Glutamatergic neuron (in vitro differentiated cells): ENCODE measurements around the gene DNAH7. TPM values are rescaled to one million over a fixed set of nuclear protein-coding genes. Genes with fewer than 3 reads are reported as not detected.

Experiments
- DNase-seq: peaks from one replicate; pipeline ENCODE4 v3.0.0; 2022
- H3K27ac Mint-ChIP-seq: one replicate; pipeline ENCODE4 v1.8.0; 2020; ENCODE audit warnings: mild to moderate bottlenecking, mixed read lengths, inconsistent platforms; ENCODE audit not compliant: unreplicated experiment
- H3K27me3 Mint-ChIP-seq: one replicate; pipeline ENCODE4 v1.8.0; 2020; ENCODE audit warnings: mild to moderate bottlenecking, moderate library complexity, mixed read lengths, inconsistent platforms; ENCODE audit not compliant: unreplicated experiment
- H3K36me3 Mint-ChIP-seq: one replicate; pipeline ENCODE4 v1.8.0; 2020; ENCODE audit warnings: mild to moderate bottlenecking, mixed read lengths, inconsistent platforms; ENCODE audit not compliant: unreplicated experiment
- H3K4me1 Mint-ChIP-seq: one replicate; pipeline ENCODE4 v1.8.0; 2020; ENCODE audit warnings: mild to moderate bottlenecking, low read depth, mixed read lengths, inconsistent platforms; ENCODE audit not compliant: unreplicated experiment
- H3K4me3 Mint-ChIP-seq: one replicate; pipeline ENCODE4 v1.8.0; 2020; ENCODE audit warnings: mild to moderate bottlenecking, mixed read lengths, inconsistent platforms; ENCODE audit not compliant: unreplicated experiment
- H3K9me3 Mint-ChIP-seq: one replicate; pipeline ENCODE4 v1.8.0; 2020; ENCODE audit warnings: mild to moderate bottlenecking, moderate library complexity, mixed read lengths, inconsistent platforms; ENCODE audit not compliant: unreplicated experiment
- total RNA-seq: library from RNA; stranded (reverse); fragmentation: NEBNext Ultra II Directional; extraction: Animal tissue kit (Norgen Biotek cat#: 25700); gene quantifications from one replicate; pipeline ENCODE4 v1.2.1, GENCODE V29; 2021; ENCODE audit not compliant: unreplicated experiment
- TF ChIP-seq, protein P1 (sequence below): fragments of 200-600 bp; sonication (generic); IDR thresholded peaks from one replicate; pipeline ENCODE4 v1.5.0; 2021; ENCODE audit not compliant: partially characterized antibody, unreplicated experiment

Gene DNAH7
- total RNA-seq, 1 donor from 2014 or later, result 0.56 TPM

DNA sequence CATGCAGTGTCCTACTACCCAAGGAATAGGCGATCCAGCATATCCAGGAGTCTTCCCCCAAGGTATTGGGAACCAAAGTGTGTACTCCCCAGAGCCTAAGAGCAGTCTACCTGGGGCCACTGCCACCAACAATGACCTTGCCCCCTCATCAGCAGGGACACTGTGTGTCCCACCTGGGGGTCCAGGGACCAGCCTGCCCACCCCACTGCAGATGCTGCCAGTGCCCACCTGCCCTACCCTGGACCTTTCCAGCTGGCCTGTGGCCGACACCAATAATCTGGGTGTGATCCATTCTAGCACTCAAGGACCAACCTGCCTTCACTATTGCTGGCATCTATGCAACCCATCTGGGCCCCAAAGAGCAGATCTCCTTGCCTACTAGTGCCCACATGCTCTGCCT lies 32.2 kb downstream of the DNAH7 start:
- Mint-ChIP-seq H3K4me3 (no peak overlapping the region), H3K27ac (no peak overlapping the region), H3K9me3 (peaks cover 3% of the 10 kb centered on the region), H3K4me1 (no peaks in the 10 kb centered on the region), H3K27me3 (no peaks in the 10 kb centered on the region), H3K36me3 (peaks cover 8% of the 10 kb centered on the region)
- TF ChIP-seq, protein P1, sequence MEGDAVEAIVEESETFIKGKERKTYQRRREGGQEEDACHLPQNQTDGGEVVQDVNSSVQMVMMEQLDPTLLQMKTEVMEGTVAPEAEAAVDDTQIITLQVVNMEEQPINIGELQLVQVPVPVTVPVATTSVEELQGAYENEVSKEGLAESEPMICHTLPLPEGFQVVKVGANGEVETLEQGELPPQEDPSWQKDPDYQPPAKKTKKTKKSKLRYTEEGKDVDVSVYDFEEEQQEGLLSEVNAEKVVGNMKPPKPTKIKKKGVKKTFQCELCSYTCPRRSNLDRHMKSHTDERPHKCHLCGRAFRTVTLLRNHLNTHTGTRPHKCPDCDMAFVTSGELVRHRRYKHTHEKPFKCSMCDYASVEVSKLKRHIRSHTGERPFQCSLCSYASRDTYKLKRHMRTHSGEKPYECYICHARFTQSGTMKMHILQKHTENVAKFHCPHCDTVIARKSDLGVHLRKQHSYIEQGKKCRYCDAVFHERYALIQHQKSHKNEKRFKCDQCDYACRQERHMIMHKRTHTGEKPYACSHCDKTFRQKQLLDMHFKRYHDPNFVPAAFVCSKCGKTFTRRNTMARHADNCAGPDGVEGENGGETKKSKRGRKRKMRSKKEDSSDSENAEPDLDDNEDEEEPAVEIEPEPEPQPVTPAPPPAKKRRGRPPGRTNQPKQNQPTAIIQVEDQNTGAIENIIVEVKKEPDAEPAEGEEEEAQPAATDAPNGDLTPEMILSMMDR, result no peak
- DNase-seq, result no peak

DNA sequence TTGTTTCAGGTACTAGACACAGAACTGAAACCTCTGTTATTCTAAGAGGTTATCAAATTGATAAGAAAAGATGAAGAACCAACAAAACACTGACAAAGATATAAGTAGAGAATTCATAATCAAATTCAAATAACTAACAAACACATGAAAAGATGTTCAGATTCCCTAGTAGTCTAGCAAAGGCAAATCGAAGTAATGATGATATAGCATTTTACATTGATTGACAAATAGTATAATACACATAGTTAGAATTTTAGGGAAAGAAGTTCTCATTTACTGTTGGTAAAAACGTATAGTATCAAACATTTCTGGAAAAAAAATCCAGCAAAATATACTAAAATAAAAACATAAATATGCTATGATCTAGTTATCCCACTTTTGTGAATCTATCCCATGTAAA lies 50.6 kb downstream of the DNAH7 start:
- H3K27me3 Mint-ChIP-seq, result peaks cover 2% of the 10 kb centered on the region
- no peak for DNase-seq
- no peaks in the 10 kb centered on the region for H3K36me3 Mint-ChIP-seq
- no peak overlapping the region for H3K27ac Mint-ChIP-seq
- no peaks in the 10 kb centered on the region for H3K4me1 Mint-ChIP-seq
- TF ChIP-seq, protein P1, result no peak
- no peaks in the 10 kb centered on the region for H3K9me3 Mint-ChIP-seq
- H3K4me3 Mint-ChIP-seq, result no peak overlapping the region

DNA sequence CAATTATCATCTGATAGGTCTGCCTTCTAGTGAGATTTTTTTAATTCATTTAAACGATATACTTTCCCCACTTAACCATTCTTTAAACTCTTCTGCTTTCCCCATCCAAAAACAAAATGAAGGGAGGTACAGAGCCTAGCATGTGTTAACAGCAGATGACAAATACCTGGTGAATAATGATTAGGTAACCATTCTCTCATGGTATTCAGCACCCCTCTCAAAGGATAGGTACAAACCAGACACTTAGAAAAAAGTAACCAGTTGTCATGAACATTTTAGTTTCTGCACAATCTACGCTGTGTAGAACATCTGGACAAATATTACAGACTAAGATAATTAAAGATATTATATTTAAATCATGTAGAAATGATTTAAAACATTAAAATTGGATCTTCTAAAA lies 56.3 kb downstream of the DNAH7 start:
- peaks cover 2% of the 10 kb centered on the region for H3K27me3 Mint-ChIP-seq
- H3K4me3 Mint-ChIP-seq, result no peak overlapping the region
- H3K9me3 Mint-ChIP-seq, result no peaks in the 10 kb centered on the region
- no peak overlapping the region for H3K27ac Mint-ChIP-seq
- no peaks in the 10 kb centered on the region for H3K4me1 Mint-ChIP-seq
- TF ChIP-seq, protein P1, result no peak
- peaks cover 5% of the 10 kb centered on the region for H3K36me3 Mint-ChIP-seq
- DNase-seq, result no peak

DNA sequence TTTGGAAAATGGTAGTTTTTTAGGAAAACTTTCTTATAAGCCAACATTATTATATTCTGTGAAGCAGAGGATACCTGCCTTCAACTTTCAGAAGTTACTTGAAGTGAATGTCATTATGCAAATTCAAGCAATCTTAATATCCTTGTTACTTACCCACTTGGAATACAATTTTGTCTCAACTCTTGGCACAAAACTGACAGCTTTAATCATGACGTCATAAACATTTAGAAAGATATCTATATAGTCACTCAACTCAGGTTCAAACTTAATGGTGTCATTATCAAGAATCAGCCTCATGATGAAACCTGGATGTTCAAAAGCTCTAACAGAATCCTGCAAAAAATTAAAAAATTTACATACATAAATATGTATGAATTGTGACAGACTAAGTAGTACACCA lies 68.1 kb downstream of the DNAH7 start:
- Mint-ChIP-seq H3K27ac (no peak overlapping the region), H3K9me3 (peaks cover 2% of the 10 kb centered on the region), H3K27me3 (no peaks in the 10 kb centered on the region), H3K4me1 (no peaks in the 10 kb centered on the region), H3K36me3 (no peaks in the 10 kb centered on the region), H3K4me3 (no peak overlapping the region)
- TF ChIP-seq, protein P1, result no peak
- no peak for DNase-seq

DNA sequence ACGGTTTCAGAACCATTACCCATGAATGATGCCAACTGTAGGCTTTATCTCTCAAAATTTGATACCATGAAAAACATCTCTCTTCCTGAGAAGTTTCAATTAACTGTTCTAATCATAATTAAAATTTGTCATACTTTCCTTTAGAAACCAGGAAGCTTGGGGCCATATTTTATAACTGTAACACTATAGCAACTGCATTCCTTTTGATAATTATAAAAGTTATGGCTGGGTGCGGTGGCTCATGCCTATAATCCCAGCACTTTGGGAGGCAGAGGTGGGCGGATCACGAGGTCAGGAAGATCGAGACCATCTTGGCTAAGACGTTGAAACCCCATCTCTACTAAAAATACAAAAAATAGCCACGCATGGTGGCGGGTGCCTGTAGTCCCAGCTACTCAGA lies 70.6 kb downstream of the DNAH7 start:
- no peak overlapping the region for H3K27ac Mint-ChIP-seq

More for the DNA sequence above, 70.6 kb downstream of the DNAH7 start:
- no peaks in the 10 kb centered on the region for H3K36me3 Mint-ChIP-seq
- H3K4me1 Mint-ChIP-seq, result peaks cover 2% of the 10 kb centered on the region
- TF ChIP-seq, protein P1, result no peak
- no peaks in the 10 kb centered on the region for H3K9me3 Mint-ChIP-seq
- no peak overlapping the region for H3K4me3 Mint-ChIP-seq
- DNase-seq, result no peak
- H3K27me3 Mint-ChIP-seq, result no peaks in the 10 kb centered on the region
